ENCODE measurements around the gene NPHP3.
A peak's percentile ranks its signal among the peaks of the same experiment; 100 is the strongest.

Gene NPHP3

GRCh38 chr3:132659365-132660051 is 62.7 kb downstream of the NPHP3 start, which contains the start of gene ACAD11 (continued):
- TF ChIP-seq, protein P1, sequence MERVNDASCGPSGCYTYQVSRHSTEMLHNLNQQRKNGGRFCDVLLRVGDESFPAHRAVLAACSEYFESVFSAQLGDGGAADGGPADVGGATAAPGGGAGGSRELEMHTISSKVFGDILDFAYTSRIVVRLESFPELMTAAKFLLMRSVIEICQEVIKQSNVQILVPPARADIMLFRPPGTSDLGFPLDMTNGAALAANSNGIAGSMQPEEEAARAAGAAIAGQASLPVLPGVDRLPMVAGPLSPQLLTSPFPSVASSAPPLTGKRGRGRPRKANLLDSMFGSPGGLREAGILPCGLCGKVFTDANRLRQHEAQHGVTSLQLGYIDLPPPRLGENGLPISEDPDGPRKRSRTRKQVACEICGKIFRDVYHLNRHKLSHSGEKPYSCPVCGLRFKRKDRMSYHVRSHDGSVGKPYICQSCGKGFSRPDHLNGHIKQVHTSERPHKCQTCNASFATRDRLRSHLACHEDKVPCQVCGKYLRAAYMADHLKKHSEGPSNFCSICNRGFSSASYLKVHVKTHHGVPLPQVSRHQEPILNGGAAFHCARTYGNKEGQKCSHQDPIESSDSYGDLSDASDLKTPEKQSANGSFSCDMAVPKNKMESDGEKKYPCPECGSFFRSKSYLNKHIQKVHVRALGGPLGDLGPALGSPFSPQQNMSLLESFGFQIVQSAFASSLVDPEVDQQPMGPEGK (tag by site-specific recombination; IDR thresholded peaks at IDR 0.05): peak; percentile 51; the same call in 1 of the 2 replicates
- no peak for TF ChIP-seq ZNF624 (tag by site-specific recombination; IDR thresholded peaks at IDR 0.05)
- TF ChIP-seq ZNF654 (tag by site-specific recombination; IDR thresholded peaks at IDR 0.05; ENCODE audit: low read depth): peak; percentile 45
- TF ChIP-seq ZBTB17 (tag by site-specific recombination; IDR thresholded peaks at IDR 0.05): peak; percentile 88
- TF ChIP-seq TRIM28 (IDR thresholded peaks at IDR 0.05; ENCODE audit: borderline replicate concordance, low read length): no peak

- H3K27ac ChIP-seq (ENCODE audit: extremely low read depth, low read depth, low read length): peak overlapping the region; percentile 77; the same call in 1 of the 2 replicates
- no peaks in the 10 kb centered on the region for H3K9me3 ChIP-seq (ENCODE audit: control insufficient read depth, insufficient read depth, low read depth, low read length)
- H3K36me3 ChIP-seq (ENCODE audit: control insufficient read depth in 2 of 2, insufficient read depth in 1 of 2, low read length in 2 of 2): no peaks in the 10 kb centered on the region
- H3K4me3 ChIP-seq (ENCODE audit: low read depth, low read length): peak overlapping the region; percentile 98
- H3K4me1 ChIP-seq (ENCODE audit: control insufficient read depth, insufficient read depth, low read length): no peaks in the 10 kb centered on the region
- POLR2A ChIA-PET: interaction anchor here (0.6 to 1.0 kb wide), 2 partner anchors 13 to 242 kb away, joined by 3 read pairs; partner anchors contain the start of gene DNAJC13
- TF ChIP-seq ZNF335 (tag by site-specific recombination; conservative IDR thresholded peaks at IDR 0.05) (peak; percentile 26), SCRT2 (tag by site-specific recombination; IDR thresholded peaks at IDR 0.05) (no peak), ZNF473 (tag by site-specific recombination; IDR thresholded peaks at IDR 0.05) (no peak), YY1 (tag by site-specific recombination; IDR thresholded peaks at IDR 0.05) (no peak), ELK4 (IDR thresholded peaks at IDR 0.05; ENCODE audit: borderline replicate concordance, low read depth, low read length) (no peak), ZNF341 (tag by site-specific recombination; IDR thresholded peaks at IDR 0.05; ENCODE audit: low read depth) (peak; percentile 26; the same call in 1 of the 2 replicates), ZNF629 (tag by site-specific recombination; IDR thresholded peaks at IDR 0.05) (0 out of 2 replicates have a peak, but pooled peaks have one; percentile 11), ZNF658 (tag by site-specific recombination; IDR thresholded peaks at IDR 0.05) (no peak)
- TF ChIP-seq, protein P1 (tag by site-specific recombination; IDR thresholded peaks at IDR 0.05): no peak
- CTCF ChIA-PET: interaction anchor here (0.7 to 2.3 kb wide), 2 partner anchors 123 to 1139 kb away, joined by 4 to 7 read pairs; no protein-coding TSS in a partner anchor
Observed at GRCh38 chr3:132659000-132659364, 63.2 kb downstream of the NPHP3 start.

GRCh38 chr3:132657869-132658747 is 64.1 kb downstream of the NPHP3 start:
- H3K4me1 ChIP-seq (ENCODE audit: control insufficient read depth, insufficient read depth, low read length): no peaks in the 10 kb centered on the region
- H3K4me3 ChIP-seq (ENCODE audit: low read depth, low read length): peak overlapping the region; percentile 98
- H3K27ac ChIP-seq (ENCODE audit: extremely low read depth, low read depth, low read length): no peak overlapping the region
- CTCF ChIA-PET: interaction anchor here (0.8 to 2.3 kb wide), 2 partner anchors 122 to 632 kb away, joined by 3 to 7 read pairs; no protein-coding TSS in a partner anchor
- TF ChIP-seq RBAK (tag by site-specific recombination; IDR thresholded peaks at IDR 0.05): no peak
- no peak for TF ChIP-seq ZNF24 (tag by site-specific recombination; IDR thresholded peaks at IDR 0.05)
- TF ChIP-seq ZNF324 (tag by site-specific recombination; IDR thresholded peaks at IDR 0.05): no peak
- TF ChIP-seq ZNF214 (tag by site-specific recombination; IDR thresholded peaks at IDR 0.05; ENCODE audit: borderline replicate concordance): no peak
- TF ChIP-seq ZXDB (tag by site-specific recombination; IDR thresholded peaks at IDR 0.05): no peak
- TF ChIP-seq TCF7L2 (IDR thresholded peaks at IDR 0.05; ENCODE audit: borderline replicate concordance, low read depth, low read length): no peak
- TF ChIP-seq ZNF843 (tag by site-specific recombination; IDR thresholded peaks at IDR 0.05): no peak
- no peak for TF ChIP-seq ZBTB26 (tag by site-specific recombination; optimal IDR thresholded peaks at IDR 0.05)
- TF ChIP-seq IKZF3 (tag by site-specific recombination; IDR thresholded peaks at IDR 0.05): no peak
- TF ChIP-seq BCL11A (tag by site-specific recombination; IDR thresholded peaks at IDR 0.05; ENCODE audit: low read depth): no peak
- no peak for TF ChIP-seq BCL11B (tag by site-specific recombination; IDR thresholded peaks at IDR 0.05; ENCODE audit: low read depth)
- TF ChIP-seq OVOL3 (tag by site-specific recombination; IDR thresholded peaks at IDR 0.05): no peak
- no peak for TF ChIP-seq ZNF211 (tag by site-specific recombination; IDR thresholded peaks at IDR 0.05; ENCODE audit: low read depth)
- H3K9me3 ChIP-seq (ENCODE audit: control insufficient read depth, insufficient read depth, low read depth, low read length): no peaks in the 10 kb centered on the region
- no peaks in the 10 kb centered on the region for H3K36me3 ChIP-seq (ENCODE audit: control insufficient read depth in 2 of 2, insufficient read depth in 1 of 2, low read length in 2 of 2)
- POLR2A ChIA-PET: no interaction called here
